NCI-H2227 (cell line): ENCODE data around the gene ALAS1.
"Not testable (repeated sequence)": the region's sequence is repeated elsewhere in the genome, so short reads cannot be mapped to it uniquely, and the experiment has no call there.

ENCODE experiments used
- DNase-seq: peaks from one replicate; lab custom pipeline; 2025; ENCODE audit not compliant: unreplicated experiment; lab: John Stamatoyannopoulos, UW

Gene ALAS1

DNA sequence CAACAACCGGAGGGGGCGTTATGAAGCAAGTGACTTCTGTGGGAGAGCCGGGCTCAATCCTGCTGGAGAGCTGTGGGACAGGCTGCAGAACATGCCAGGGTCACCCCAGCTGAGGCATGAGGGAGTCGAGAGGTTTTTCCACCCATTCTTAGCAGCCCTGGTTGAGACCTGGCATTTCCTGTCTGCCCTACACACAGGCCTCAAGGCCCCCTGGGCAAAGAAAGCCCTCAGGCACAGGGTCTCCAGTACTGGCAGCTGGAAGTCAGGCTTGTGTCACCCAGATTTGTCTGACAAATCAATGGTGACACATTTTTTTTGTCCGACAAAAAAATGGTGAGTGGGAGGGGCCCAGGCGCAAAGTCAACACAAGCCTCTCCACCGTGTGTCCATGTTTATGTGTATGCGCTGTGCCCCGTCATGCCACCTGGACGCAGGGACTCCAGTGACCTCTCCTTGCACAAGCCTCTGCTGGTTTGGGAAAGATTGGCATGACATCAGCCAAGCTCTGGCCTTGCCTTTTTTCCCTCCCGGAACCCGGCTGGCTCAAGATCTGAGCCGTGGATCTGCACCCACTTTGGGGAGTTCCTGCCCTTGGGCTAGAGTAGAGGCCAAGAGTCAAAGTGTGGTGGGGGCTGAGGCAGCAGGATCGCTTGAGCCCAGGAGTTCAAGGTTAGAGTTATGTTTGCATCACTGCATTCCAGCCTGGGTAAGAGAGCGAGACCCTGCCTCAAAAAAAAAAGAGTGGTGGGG is 20.8 kb upstream of the ALAS1 start:
- DNase-seq: no peak

DNA sequence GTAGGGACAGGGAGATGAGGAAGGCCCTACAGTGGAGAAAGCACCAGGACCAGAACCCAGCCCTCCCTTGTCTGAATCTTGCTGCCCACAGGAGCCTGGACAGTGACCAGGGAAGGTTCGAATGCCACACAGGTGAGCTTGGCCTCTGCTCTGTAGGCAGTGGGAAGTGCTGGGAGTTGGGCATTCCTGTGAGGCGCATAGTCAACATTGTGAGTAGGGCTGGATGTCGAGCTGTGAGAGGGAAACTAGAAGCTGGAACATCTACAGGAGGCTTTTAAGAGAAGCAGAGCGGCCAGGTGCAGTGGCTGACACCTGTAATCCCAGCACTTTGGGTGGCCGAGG is 20.3 kb upstream of the ALAS1 start:
- no peak for DNase-seq

DNA sequence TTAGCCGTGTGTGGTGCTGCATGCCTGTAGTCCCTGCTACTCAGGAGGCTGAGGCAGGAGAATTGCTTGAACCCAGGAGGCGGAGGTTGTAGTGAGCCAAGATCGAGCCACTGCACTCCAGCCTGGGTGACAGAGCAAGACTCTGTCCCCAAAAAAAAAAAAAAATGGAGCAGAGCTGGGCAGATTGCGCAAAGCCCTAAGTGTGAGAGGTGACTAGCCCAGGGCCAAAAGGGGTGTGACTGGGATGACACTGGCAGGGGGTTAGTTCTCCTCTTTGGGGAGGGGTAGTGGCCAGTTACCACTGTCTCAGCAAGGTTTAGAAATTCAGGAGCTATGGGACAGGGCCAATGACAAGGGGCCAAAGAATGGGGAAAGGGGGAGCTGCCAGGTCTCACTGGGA is 19.8 kb upstream of the ALAS1 start:
- not testable (repeated sequence) for DNase-seq

DNA sequence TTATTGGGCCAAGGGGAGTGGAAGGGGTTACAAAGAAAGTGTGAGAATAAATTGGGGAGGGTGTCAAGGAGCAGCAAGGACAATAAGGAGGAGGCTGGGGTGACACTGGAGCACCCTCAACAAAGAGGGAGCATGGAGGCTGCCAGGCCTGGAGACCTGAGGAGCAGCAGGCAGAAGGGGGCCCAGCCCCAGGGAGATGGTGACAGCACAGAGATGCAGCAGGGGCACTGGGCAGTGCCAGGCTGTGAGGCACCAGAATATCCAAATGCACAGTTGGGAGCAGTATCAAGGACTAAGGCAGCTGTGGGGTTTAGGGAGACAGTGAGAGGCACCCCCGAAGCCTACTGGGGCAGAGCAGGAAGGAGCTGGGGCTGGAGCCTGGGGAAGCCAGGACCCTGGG is 19.4 kb upstream of the ALAS1 start:
- DNase-seq: no peak

DNA sequence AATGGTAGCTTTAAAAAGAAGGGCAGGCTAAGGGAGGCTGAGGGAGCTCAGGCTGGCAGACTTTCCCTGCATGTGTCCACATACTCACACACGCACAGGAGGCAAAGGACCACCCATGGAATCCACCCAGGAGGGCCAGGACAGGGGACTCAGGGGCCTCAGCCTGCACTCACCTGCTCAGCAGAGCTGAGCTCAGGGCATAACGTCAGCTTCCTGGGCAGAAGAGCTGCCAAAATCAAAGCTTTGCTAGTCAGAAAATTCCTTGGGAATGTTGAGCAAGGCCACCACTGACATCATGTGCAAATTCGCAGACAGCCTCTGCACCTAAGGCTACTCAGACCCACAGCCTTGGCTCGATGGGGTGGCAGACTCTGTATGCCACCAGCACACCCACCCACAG is 16.4 kb upstream of the ALAS1 start:
- DNase-seq: no peak

DNA sequence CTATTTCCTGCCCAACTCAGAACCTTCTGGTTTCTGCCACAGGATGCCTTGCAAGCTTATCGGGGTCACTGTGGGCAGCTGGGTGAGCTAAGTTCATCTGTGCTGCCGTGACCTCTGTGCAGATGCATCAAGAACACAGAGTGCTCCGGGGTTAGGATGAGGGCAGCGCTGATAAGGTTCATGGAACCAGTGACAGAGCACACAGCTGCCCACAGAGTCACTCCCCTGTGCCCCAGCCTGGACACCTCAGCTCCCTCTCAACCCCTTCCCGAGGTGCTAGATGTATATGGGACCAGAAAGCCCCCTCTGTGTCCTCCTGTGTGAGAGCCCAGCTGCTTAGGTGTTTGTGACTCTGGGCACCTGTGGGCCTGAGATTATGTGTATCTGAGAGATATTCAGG is 15.8 kb upstream of the ALAS1 start:
- no peak for DNase-seq

DNA sequence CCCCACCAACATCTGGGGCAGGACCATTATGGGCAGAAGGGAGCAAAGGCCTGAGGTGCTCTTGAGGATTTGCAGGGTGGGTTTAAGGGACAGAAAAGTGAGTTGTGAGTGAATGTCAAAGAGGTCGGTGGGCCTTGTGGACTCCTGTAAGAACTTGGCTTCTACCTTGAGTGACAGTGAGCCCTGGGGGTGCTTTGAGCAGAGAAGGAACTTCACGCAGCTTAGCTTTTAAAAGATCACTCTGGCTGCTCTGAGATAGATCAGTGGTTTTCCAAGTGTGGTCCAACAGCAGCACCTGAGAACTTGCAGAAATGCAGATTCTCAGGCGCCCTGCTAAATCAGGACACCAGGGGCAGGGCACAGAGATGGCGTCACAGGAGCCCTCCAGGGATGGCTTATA is 15.3 kb upstream of the ALAS1 start:
- no peak for DNase-seq

DNA sequence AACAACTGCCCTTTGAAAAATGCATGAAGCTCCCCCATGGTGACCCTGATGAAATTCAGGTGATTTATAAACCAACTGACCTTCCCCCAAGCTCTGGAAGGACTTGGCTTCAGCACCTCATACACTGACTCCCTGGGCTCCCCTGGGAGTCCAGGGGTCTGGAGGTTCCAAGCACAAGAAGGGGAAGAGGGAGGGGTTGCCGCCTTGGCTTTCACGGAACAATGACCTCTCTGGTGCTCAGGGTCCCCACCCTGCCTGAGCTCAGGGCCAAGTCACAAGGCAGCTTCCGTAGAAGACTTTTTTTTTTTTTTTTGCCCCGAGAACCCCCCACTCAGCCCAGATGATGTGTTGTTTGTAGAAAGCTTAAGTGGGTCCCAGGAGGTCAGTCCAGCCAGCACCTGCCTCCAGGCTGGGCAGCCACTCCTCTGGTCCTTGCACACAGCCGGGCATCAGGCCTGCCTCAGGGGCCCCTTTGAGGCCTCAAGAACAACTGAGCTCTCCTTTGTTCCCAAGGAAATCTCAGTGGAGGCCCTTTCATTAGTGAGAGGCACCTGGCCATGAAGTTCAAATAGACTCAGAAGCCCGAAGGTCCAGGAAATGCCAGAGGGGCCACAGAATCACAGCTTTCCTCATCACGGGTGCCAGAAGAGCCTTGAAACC is 14.0 kb upstream of the ALAS1 start:
- DNase-seq: no peak

DNA sequence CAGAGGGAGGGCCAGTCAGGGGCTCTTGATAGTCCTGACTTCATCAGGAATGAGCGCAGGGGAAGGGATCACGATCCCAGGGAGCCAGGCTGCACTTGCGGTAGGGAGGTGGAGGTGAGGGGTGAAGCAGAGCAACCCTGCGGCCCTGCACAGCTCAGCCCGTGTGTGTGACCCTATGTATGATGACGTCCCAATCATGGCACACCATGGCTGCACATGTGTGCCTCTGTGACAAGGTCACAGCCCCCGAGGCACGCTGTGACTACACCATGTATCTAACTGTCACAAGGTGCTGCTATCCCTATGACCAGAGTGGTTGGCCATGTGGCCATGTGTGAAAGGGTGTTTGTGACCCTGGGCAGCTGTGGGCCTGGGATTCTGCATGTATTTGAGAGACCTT is 13.3 kb upstream of the ALAS1 start:
- no peak for DNase-seq

DNA sequence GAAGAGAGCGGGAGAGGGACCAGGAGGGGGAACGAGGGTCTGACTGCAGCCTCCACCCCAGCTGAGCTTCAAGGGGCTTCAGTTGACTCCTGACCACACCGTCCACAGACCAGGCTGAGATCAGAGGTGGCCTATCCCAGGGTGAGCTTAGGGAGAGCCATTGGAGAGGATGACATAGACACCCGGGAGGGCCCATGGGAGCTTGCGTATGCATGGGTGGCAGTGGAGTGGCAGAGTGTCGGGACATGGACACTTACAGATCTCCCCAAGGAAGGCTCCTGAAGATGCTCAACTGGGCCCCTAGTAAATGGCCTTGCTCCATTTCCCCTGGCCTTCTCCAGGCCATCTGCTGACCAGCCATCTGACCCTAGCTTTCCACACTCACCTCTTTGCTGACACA is 12.6 kb upstream of the ALAS1 start:
- no peak for DNase-seq

DNA sequence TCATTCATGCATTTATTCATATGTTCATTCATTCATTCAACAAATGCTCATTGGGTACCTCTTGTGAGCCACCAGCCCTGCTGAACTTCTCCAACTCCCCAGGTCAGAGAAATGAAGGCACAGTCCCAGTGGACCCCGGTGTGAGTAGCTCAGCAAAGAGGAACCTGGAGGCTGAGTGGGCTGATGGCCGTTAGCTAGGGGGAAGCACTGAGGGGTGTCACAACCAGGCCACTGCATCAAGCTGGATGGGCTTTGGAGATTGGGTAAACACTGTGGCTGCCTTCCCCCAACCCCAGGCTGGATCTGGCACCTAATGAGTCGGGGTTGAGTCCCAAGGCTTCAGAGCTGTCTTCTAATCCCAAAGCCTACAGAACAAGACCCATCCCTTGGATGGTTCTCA is 12.1 kb upstream of the ALAS1 start:
- DNase-seq: no peak

DNA sequence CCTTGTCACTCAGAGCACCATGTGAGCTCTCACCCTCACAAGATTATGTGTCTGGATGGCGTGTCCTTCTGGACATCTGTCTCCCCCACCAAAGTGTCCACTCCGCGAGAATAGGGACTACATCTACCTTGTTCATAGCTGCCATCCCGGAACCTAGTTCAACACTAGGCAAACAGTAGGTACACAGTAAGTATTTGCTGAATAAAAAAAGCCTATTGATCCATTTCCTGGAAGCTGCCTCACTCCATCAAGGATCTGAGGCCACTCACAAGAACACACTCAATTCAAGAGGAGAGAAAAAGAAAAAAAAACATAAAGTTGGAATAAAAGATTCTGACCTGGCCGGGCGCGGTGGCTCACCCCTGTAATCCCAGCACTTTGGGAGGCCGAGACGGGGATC is 11.2 kb upstream of the ALAS1 start:
- DNase-seq: no peak

DNA sequence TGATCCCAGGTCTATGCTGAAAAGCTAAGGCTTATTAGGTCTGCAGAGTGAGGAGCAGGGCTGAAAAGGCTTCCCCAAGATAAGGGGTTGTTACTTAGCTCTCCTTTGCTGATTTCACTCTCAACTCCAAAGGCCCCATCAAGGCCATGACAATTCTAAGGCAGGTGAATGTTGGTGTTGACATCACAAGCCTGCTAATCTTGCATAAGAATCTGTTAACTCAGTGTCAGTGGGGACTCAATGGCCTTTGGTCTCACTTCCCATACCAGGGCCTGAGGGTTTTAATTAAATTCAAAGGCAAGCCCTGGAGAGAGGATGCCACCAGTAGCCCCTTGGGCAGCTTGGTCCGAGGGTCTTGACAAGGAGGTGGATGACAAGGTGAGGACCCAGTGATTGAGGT is 9.4 kb upstream of the ALAS1 start:
- no peak for DNase-seq

DNA sequence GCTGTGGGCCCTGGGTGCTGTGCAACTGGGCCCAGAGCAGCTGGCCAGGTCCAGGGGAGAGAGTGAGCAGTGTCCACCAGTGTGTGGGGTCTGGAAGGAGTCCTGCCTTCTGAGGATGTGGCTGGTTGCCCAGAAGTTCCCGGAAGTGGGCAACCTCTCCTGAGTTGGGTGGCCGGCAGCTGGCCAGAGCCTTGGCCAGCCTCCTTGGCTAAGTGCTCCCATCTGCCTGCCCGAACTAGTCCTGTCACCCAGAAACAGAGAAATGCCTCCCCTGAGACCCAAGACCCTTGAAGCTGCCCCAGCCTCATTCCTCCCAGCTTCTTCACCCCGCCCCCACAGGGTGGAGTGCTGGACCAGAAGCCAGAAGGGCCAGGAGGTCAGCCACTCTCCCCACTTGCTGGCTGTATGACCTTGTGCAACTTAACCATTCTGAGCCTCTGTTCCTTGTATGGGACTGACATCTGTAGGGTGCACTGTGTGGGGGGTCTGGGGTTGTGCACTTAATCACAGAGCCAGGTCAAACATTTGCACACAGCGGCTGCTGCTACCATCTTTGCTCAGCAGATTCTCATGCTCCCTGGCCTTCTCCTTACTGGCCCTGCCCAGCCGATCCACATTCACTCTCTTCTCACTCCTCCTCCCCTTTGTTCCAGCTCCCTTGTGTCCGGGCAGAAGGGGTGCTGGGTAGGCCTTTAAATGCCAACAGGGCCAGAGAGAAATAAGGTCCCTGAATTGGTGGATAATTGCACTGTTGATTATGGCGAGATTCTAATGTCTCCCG is 7.5 kb upstream of the ALAS1 start:
- no peak for DNase-seq

DNA sequence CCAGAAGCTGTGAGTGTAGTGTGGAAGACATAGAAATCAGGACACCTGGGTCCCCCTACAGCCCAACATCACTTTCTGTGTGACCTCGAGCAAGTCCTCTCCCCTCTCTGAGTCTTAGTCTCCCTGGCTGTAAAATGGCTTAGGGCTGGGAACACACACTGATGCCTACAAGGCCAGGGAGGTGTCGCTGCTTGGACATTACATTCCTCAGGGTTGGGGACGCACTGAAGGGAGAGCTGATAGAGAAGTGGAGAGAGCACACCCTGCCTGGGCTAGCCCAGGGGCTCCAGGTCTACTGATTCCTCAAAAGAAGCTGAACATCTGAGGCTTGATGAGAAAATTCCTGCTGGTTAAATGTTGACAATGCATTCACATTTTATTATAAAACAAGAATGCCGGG is 6.3 kb upstream of the ALAS1 start:
- no peak for DNase-seq

DNA sequence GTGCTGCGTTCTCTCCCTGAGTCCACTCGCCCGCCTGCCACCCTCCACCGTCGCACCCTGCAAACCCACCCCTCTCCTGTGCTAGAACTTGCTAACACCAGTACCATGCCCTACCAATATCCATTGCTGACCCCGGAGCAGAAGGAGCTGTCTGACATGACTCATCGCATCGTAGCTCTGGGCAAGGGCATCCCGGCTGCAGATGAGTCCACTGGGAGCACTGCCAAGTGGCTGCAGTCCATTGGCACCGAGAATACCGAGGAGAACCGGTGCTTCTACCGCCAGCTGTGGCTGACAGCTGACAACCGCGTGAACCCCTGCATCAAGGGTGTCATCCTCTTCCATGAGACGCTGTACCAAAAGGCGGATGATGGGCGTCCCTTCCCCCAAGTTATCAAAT is 4.9 kb upstream of the ALAS1 start:
- DNase-seq: no peak

DNA sequence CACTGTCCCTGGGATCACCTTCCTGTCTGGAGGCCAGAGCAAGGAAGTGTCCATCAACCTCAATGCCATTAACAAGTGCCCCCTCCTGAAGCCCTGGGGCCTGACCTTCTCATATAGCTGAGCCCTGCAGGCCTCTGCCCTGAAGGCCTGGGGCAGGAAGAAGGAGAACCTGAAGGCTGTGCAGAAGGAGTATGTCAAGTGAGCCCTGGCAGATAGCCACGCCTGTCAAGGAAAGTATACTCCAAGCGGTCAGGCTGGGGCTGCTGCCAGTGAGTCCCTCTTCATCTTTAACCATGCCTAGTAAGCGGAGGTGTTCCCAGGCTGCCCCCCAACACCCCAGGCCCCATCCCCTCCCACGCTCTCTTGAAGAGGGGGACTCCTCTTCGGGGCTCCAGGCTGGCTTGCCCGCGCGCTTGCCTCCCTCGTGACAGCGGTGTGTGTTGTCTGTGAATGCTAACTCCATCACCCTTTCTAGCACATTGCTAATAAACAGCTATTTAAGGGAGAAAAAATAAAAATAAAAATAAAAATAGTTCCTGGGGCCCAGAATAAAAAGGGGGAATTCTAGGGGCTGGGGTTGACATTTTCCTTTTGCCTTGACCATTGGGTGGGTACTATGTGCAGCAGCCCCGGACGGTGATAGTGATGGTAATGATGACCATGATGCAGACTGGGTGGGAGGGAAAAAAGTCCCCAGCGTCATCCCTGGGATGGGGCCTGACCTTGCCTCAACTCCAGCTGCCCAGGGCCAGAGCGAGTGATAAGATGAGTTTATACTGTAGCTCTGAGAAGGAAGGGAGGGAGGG is 3.3 kb upstream of the ALAS1 start:
- DNase-seq: no peak

DNA sequence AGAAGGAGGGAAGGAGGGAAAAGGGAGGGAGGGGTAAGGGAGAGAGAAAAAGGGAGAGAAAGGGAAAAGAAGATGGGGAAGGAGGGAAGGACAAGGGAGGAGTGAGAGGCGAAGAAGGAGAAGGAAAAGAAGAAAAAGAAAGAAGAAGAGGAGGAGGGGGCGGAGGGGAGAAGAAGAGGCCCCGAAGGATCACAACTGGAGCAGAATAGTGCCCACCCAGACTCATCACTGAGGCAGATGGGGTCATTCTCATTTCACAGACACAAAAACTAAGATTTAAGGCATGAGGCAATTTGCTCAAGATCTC is 2.7 kb upstream of the ALAS1 start:
- DNase-seq: no peak

DNA sequence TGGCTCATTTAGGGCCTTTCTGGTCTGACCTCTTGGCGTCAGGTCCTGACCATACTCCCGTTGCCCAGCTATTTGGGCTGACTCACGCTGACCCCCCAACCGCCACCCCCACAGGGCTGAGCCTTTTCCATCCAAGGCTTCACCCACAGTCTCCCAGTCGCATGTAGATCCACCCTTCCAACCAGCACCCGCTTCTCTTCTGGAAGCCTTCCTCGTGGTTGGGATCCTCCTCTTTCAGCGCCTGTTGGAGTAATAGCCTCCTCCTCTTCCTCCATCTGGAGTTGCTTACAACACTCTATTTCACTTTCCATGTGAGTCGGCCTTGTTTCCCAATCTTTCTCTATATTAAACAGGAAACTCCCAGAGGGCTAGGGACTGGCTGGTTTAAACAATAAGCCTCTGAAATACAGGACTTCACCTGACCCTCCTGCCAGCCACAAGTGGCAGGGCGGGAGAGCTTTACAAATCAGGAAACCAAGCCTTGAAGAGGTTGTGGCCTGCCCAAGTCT is 2.1 kb upstream of the ALAS1 start:
- DNase-seq: no peak

DNA sequence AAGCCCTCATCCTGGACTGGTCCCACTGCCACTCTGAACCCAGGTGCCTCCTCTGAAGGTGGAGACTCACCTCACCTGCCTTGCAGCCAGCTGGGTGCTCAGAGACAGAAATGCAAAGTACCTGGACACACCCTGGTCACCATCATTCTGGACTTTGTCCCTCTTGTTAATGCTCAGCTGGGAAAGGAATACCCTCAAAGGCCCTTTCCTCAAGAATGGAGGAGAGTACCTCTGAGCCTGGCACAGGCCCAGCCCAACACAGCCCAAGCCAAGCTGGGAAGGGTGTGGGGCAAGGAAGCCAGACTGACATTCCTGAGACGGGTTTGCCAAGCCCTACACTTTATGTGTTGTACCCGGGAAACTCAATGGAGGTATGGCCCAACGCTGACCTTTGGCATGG is 983 bp upstream of the ALAS1 start:
- no peak for DNase-seq

DNA sequence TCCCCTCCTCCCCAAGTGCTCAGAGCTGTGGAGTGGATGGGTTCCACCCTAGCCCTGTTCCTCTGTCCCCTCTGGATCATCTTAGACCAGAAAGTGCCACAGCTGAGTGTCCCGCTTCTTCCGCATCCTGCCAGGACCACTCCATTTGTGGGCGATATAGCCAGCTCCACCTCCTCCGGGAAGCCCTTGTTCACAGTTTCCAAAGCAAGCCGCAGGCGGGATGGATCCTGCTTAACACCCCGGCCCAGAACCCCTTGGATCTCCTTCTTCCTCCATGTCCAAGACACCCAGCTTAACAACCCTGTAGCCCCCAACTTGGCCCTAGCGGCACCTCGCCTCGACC is 490 bp upstream of the ALAS1 start:
- DNase-seq: no peak
